HG03103 (cell line): ENCODE results near the gene BMP6.

ENCODE experiments used
- ATAC-seq: cut with Tn5 transposase; IDR thresholded peaks from one replicate; pipeline ENCODE4 v1.9.1; 2021; ENCODE audit warnings: low read depth; ENCODE audit not compliant: unreplicated experiment

The BMP6 gene

DNA sequence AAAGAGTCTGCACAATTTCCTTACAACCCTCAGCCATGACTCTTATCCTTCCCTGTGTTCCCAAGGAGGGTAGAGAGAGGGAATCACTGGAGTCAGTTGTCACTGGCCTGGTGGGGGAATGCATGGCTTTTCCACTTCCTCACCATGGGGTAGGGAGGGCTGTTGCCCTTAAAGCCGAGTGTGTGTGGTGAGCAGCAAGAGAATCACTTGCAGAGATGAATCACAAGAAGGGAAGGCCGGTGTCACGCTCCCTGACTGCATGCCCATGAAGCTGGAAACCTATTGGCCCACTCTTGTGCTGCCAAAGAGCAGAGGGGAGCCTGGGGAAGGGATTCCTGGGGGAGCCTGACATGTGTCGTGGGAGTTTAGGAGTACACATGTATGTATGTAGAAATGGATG is 18.1 kb upstream of the BMP6 start:
- ATAC-seq = no peak

DNA sequence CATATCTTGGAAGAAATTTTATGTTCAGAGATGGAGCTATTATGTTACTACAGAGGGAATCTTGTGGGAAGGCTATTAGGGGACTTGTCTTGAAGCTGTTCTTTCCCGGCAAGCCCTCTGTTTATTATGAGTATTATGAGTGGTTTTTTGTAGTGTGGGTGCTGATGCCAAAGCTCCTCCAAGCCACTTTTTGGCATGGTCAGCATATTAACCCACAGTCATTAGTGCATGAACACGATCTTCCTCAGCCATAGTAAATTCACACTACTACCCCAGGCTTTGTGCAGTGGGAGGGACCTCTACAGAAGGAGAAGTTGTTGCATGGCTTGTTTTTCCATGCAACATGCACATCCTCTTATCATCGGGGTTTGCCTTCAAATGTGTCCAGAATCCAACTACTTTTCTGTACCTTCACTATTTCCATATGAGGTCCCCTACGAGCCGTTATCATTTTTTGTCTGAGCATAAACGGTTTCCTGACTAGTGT is 6.5 kb upstream of the BMP6 start:
- no peak for ATAC-seq

DNA sequence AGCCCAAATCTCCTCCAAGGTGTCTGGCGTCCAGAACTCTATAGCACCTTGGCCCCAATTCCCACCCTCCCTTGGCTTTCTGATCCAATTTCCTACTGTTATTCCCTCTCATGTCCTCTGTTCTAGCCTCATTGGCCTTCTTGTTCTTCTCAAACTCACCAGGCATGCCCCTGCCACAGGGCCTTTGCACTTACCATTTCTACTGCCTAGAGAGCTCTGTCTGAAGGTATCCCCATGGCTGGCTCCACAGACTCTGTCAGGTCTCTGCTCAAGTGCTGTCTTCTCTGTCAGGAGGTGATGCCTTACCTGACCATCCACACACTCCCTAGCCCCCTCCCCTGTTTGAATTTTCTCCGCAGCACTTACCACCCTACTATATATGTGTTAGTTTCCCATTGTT is 5.6 kb upstream of the BMP6 start:
- no peak for ATAC-seq

- ATAC-seq = no peak
Measured at GRCh38 chr6:7721649-7722048, 4.2 kb upstream of the BMP6 start.

DNA sequence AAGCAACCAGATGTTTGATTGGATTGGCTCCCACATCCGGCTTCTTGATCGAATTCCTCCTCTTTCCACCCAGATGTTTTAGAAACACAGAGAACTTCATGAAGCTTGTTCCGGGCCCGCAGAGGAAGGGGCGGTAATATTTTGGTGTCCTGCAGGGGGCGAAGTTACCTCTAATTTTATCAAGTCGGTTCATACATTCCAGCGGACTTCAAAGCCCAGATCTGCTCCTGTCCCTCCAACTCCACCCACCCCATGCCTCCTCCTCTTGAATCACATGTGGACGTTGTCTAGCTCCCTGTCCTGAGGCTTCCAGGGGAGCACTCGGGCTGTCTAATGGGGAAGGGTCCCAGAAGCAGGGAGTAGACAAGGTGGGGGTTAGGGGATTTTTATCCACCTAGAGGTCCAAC is 2.9 kb upstream of the BMP6 start:
- ATAC-seq = no peak

GRCh38 chr6:7723554-7723953 is 2.3 kb upstream of the BMP6 start:
- ATAC-seq = no peak

- no peak for ATAC-seq
Measured at GRCh38 chr6:7725412-7725811, 487 bp upstream of the BMP6 start.

GRCh38 chr6:7726416-7727085 is 652 bp downstream of the BMP6 start:
- no peak for ATAC-seq

GRCh38 chr6:7727086-7727945 is 1.4 kb downstream of the BMP6 start:
- no peak for ATAC-seq

DNA sequence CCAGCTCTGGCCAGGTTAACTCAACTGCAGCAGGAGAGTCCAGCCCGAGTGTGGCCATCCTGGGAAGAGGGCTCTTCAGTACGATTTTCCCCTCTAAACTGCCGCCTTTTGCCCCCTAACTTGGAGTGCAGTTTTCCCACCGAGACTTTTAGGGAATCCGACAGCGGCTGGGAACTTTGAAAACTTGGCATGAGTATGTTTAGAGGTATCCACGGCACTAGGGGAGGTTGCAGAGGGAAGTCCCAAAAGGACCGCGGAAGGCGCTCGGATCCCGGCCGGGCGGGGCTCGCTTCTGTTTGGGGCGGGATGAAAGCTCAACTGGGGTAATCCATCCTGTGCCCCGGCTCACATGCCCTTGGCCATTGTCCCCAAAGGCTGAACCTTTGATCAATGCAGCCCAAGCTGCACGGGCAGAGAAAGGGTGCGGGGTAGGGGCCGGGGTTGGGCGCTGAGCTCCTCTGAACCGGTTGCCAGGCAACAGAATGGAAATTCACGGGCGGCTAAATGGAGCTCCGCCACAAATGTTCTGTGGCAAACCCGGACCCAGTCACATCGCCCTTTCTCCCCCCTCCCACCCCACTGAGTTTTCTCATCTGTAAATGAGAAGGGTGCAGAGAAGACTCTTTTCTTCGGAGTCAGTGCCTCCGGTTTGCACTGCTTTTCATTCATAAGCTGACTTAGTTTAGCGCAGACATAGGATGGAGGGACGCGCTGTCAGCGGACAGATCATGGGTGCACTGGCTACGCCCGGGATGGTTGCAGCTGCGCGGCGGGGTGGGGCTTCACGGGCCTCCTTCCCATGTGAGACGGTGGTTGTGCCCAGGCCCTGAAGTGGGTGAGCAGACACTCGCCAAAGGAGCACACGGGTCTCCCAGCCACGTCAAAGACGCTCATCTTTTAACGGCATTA is 2.3 kb downstream of the BMP6 start:
- ATAC-seq = no peak

DNA sequence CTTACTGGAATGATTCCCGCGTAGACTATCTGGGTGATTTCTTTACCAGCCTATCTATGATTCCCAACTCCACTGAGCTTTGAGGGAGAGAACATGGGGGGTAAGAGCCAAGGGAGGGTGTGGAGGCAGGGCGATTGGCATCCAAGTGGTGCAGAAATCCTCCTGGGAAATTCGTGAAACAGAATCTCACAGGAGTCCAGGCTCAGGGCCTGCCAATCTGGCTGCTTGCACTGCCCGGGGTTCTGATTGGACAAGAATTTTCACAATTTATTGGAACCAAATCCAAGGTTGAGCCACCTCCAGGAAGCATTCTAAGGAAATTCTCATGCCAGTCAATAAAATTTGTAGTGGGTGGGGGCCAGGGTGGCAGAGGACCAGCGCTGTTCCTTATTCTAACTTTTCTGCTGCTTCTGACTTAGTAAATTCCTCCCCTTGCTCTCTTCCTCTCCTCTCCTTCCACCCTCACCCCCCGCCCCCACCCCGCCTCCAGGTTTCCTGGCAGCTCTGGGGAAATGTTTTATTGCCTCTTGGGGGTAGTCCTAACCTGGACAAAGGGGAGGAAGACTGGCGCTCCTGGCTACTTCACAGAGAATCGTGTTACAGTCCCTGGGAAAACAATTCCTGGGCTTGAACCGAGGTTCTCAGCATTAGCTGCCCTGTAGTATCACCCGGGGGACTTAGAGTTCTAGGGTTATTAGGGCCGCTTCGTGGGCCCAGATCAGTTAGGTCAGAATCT is 3.1 kb downstream of the BMP6 start:
- no peak for ATAC-seq

DNA sequence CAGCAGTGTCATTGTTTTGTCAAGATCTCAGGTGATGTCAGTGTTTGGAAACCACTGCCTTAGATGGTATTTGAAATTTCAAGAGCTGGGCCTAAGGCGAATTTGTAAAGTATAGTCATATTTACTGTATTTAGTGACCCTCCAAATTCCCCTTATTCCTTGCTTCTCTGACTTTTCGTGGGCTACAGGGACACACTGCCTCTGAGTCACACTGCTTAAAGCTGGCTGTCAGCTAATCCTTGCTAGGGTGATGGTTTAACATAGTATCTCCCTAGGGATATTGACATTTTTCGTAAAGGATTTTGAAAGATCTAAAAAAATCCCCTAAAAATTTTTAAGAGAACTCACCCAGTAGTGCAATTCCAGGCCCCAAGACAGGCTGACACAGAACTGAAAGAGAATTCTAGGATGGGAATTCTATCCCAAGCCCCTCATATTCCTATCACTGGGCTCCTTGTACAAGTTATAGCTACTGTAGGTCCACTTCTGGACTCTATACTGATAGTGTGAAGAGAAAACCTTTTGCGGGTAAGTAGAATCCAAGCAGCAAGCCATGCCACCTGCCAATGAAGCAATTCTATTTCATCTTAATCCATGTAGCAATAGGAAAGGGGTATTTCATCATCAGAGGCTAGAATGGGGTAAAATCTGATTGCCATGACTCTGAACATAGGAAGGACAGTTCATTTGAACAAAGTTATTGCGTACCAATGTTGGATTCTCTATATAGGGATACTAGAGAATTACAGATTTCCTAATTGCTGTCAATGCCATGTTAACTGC is 4.3 kb downstream of the BMP6 start:
- no peak for ATAC-seq

GRCh38 chr6:7730784-7731227 is 4.9 kb downstream of the BMP6 start:
- no peak for ATAC-seq

DNA sequence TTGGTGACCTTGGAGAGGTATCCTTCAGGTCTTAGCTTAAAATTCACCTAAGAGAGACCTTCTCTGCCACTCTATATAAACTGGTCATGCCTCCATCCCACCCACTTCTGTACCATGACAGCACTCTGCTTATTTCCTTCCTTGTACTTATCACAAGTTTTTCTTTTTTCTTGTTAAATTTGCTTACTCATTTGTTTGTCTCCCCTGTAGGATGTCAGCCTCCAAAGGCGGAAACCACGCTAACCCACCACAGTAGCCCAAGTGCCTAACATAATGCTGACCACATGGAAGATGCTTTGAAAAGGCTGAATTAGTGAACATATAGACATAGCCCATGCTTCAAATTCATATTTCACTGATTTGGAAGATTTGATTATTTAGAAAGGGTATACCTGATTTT is 5.4 kb downstream of the BMP6 start:
- ATAC-seq = no peak

GRCh38 chr6:7732228-7732627 is 6.3 kb downstream of the BMP6 start:
- ATAC-seq = no peak

- ATAC-seq = no peak
Measured at GRCh38 chr6:7734707-7735383, 8.9 kb downstream of the BMP6 start.

DNA sequence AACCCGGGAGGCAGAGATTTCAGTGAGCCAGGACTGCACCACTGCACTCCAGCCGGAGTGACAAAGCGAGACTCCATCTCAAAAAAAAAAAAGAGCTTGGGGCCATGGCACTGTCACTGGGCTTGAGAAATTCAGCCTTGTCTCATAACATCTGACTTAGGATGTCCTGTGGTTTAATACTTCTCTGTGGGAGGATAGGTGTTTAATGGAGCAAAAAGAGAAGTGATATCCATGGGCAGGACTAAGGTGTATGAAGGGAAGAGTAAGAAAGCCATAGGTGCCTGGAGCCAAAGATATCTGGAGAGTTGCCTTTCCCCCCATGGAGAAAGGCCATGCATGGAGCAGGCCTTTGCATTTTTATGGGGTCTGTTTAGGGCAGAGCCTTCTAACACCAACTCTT is 11.2 kb downstream of the BMP6 start:
- no peak for ATAC-seq

- no peak for ATAC-seq
Measured at GRCh38 chr6:7737867-7738266, 12.0 kb downstream of the BMP6 start.

GRCh38 chr6:7742223-7742785 is 16.4 kb downstream of the BMP6 start:
- ATAC-seq = no peak
